Measurements from ENCODE around the gene TNRC6B. TPM values are rescaled to one million over a fixed set of nuclear protein-coding genes. Genes with fewer than 3 reads are reported as not detected.
"Not testable (repeated sequence)": the region's sequence is repeated elsewhere in the genome, so short reads cannot be mapped to it uniquely, and the experiment has no call there.

TNRC6B gene
- total RNA-seq, 1 donor from 2014 or later = 51.2 TPM

GRCh38 chr22:40157330-40157945 lies 20.3 kb upstream of the TNRC6B start:
- H4K20me1 ChIP-seq (ENCODE audit: insufficient read depth, low read length) = no peaks in the 10 kb centered on the region
- FAIRE-seq (no peak), DNase-seq (ENCODE audit: low read depth) (no peak)
- TF ChIP-seq EZH2 (IDR thresholded peaks at IDR 0.05; ENCODE audit: insufficient read depth, low read length) = no peak
- TF ChIP-seq CTCF (IDR thresholded peaks at IDR 0.05; ENCODE audit: insufficient read depth, low read depth, low read length) = no peak
- no peaks in the 10 kb centered on the region for H3K36me3 ChIP-seq (ENCODE audit: insufficient read depth, low read length)
- Mint-ChIP-seq H3K4me1 (ENCODE audit: low read depth, unreplicated experiment) (peaks cover 10% of the 10 kb centered on the region), H3K9me3 (ENCODE audit: unreplicated experiment) (no peaks in the 10 kb centered on the region), H3K36me3 (ENCODE audit: low read depth, unreplicated experiment) (no peaks in the 10 kb centered on the region), H3K27ac (ENCODE audit: unreplicated experiment) (no peak overlapping the region), H3K4me3 (ENCODE audit: unreplicated experiment) (no peak overlapping the region), H3K27me3 (ENCODE audit: low read depth, unreplicated experiment) (no peaks in the 10 kb centered on the region)
- no peak overlapping the region for H3K9ac ChIP-seq (ENCODE audit: low read length)
- H3K9me3 ChIP-seq (ENCODE audit: insufficient read depth, low read depth, low read length) = no peaks in the 10 kb centered on the region
- no peak overlapping the region for H3K4me2 ChIP-seq (ENCODE audit: low read length)
- no peaks in the 10 kb centered on the region for H3K79me2 ChIP-seq (ENCODE audit: insufficient read depth, low read length)
- H3K4me3 ChIP-seq (ENCODE audit: insufficient read depth, low read depth, low read length) = no peak overlapping the region
- H3K27me3 ChIP-seq (ENCODE audit: insufficient read depth, low read length) = no peaks in the 10 kb centered on the region
- no peak overlapping the region for H3K27ac ChIP-seq (ENCODE audit: low read depth, low read length)
- no peak overlapping the region for H2AFZ ChIP-seq (ENCODE audit: low read depth, low read length)
- no peaks in the 10 kb centered on the region for H3K4me1 ChIP-seq (ENCODE audit: insufficient read depth, low read length)

GRCh38 chr22:40161194-40161593 lies 16.5 kb upstream of the TNRC6B start:
- H3K4me3 Mint-ChIP-seq (ENCODE audit: unreplicated experiment) = no peak overlapping the region
- no peaks in the 10 kb centered on the region for H3K36me3 ChIP-seq (ENCODE audit: insufficient read depth, low read length)
- no peak for TF ChIP-seq EZH2 (IDR thresholded peaks at IDR 0.05; ENCODE audit: insufficient read depth, low read length)
- no peak for TF ChIP-seq CTCF (IDR thresholded peaks at IDR 0.05; ENCODE audit: insufficient read depth, low read depth, low read length)
- H3K27me3 ChIP-seq (ENCODE audit: insufficient read depth, low read length) = no peaks in the 10 kb centered on the region
- no peaks in the 10 kb centered on the region for H4K20me1 ChIP-seq (ENCODE audit: insufficient read depth, low read length)
- no peak overlapping the region for H3K27ac ChIP-seq (ENCODE audit: low read depth, low read length)
- H3K27me3 Mint-ChIP-seq (ENCODE audit: low read depth, unreplicated experiment) = no peaks in the 10 kb centered on the region
- H3K36me3 Mint-ChIP-seq (ENCODE audit: low read depth, unreplicated experiment) = peaks cover 7% of the 10 kb centered on the region
- H3K9me3 ChIP-seq (ENCODE audit: insufficient read depth, low read depth, low read length) = no peaks in the 10 kb centered on the region
- H3K4me1 Mint-ChIP-seq (ENCODE audit: low read depth, unreplicated experiment) = peaks cover 4% of the 10 kb centered on the region
- no peaks in the 10 kb centered on the region for H3K9me3 Mint-ChIP-seq (ENCODE audit: unreplicated experiment)
- no peaks in the 10 kb centered on the region for H3K79me2 ChIP-seq (ENCODE audit: insufficient read depth, low read length)
- FAIRE-seq (no peak), DNase-seq (ENCODE audit: low read depth) (no peak)
- no peaks in the 10 kb centered on the region for H3K4me1 ChIP-seq (ENCODE audit: insufficient read depth, low read length)
- no peak overlapping the region for H3K9ac ChIP-seq (ENCODE audit: low read length)
- no peak overlapping the region for H3K27ac Mint-ChIP-seq (ENCODE audit: unreplicated experiment)
- no peak overlapping the region for H2AFZ ChIP-seq (ENCODE audit: low read depth, low read length)
- no peak overlapping the region for H3K4me2 ChIP-seq (ENCODE audit: low read length)
- no peak overlapping the region for H3K4me3 ChIP-seq (ENCODE audit: insufficient read depth, low read depth, low read length)

- H3K27ac ChIP-seq (ENCODE audit: low read depth, low read length); FAIRE-seq; H3K9me3 ChIP-seq (ENCODE audit: insufficient read depth, low read depth, low read length); H3K27me3 Mint-ChIP-seq (ENCODE audit: low read depth, unreplicated experiment); DNase-seq (ENCODE audit: low read depth); H3K9ac ChIP-seq (ENCODE audit: low read length); H3K4me2 ChIP-seq (ENCODE audit: low read length); H3K9me3 Mint-ChIP-seq (ENCODE audit: unreplicated experiment); H3K27me3 ChIP-seq (ENCODE audit: insufficient read depth, low read length); H2AFZ ChIP-seq (ENCODE audit: low read depth, low read length); H3K27ac Mint-ChIP-seq (ENCODE audit: unreplicated experiment); H3K4me1 ChIP-seq (ENCODE audit: insufficient read depth, low read length); H3K4me3 Mint-ChIP-seq (ENCODE audit: unreplicated experiment); H3K4me3 ChIP-seq (ENCODE audit: insufficient read depth, low read depth, low read length); H3K36me3 ChIP-seq (ENCODE audit: insufficient read depth, low read length); H3K79me2 ChIP-seq (ENCODE audit: insufficient read depth, low read length); H4K20me1 ChIP-seq (ENCODE audit: insufficient read depth, low read length); H3K4me1 Mint-ChIP-seq (ENCODE audit: low read depth, unreplicated experiment): not testable (repeated sequence)
- peaks cover 11% of the 10 kb centered on the region for H3K36me3 Mint-ChIP-seq (ENCODE audit: low read depth, unreplicated experiment)
Observed at GRCh38 chr22:40165537-40165936, 12.2 kb upstream of the TNRC6B start.

Measured in astrocyte (in vitro differentiated cells and primary cell).